Fibroblast of lung (primary cell): ENCODE results near the gene FSTL1.

Experiments used
- CTCF ChIP-seq, 2 donors: IDR thresholded peaks in 1 of 2; conservative IDR thresholded peaks in 1 of 2; 1 replicate in 1 of 2; 2 replicates in 1 of 2; pipeline ENCODE4 v1.5.1; 2011 to 2012; ENCODE audit warnings: low read length in 2 of 2, control low read depth in 1 of 2, inconsistent platforms in 1 of 2, low read depth in 1 of 2, mild to moderate bottlenecking in 1 of 2
- EZH2 ChIP-seq: IDR thresholded peaks from 2 replicates; pipeline ENCODE4 v1.5.1; 2012; ENCODE audit warnings: low read length, control low read depth, mild to moderate bottlenecking; ENCODE audit errors: missing control alignments

DNA sequence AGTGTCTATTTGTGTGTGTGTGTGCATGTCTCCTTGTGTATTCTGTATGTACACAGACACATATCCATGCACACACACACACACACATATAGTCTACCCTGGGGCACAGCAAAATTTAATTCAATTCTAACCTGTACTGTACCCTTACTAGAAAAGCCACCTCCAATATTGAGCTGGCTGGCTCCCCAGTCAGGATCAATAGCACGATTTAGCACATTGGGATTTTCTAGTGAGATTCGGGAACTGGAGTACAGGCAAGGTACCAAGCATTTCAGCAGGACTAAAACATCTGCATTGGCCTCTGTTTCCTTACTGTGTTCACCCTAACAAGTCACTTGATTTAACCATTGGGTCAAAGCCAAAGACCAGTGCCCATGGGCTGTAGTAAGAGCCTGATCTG lies 13.2 kb downstream of the FSTL1 start:
- TF ChIP-seq CTCF (conservative IDR thresholded peaks at IDR 0.05 in 1 of 2, IDR thresholded peaks at IDR 0.05 in 1 of 2; ENCODE audit: low read depth in 1 of 2, low read length in 2 of 2) = no peak
- no peak for TF ChIP-seq EZH2
